Upper lobe of left lung (tissue), 4 donors: ENCODE data around the gene PPAT.

ENCODE experiments used
- CTCF ChIP-seq, 6 experiments: fragments of 450-650 bp in 4 of 6; fragments of 200-600 bp in 2 of 6; sonication (generic) in 2 of 6; IDR thresholded peaks; one replicate each; pipeline ENCODE4 v1.5.1; 2016 to 2019; ENCODE audit warnings: antibody characterized with exemption in 6 of 6
- EP300 ChIP-seq, 4 donors: sonication (generic); formaldehyde crosslinking; IDR thresholded peaks; one replicate each; pipeline ENCODE4 v1.5.1; 2017; ENCODE audit warnings: antibody characterized with exemption in 4 of 4, control low read depth in 2 of 4
- POLR2AphosphoS5 ChIP-seq, 2 donors: sonication (generic); formaldehyde crosslinking; IDR thresholded peaks; one replicate each; pipeline ENCODE4 v1.5.1; 2017; ENCODE audit warnings: antibody characterized with exemption in 2 of 2

- TF ChIP-seq CTCF (IDR thresholded peaks at IDR 0.05) (no peak), EP300 (IDR thresholded peaks at IDR 0.05) (no peak), POLR2AphosphoS5 (IDR thresholded peaks at IDR 0.05) (no peak)
These were observed 34.9 kb downstream of the PPAT start for GRCh38 chr4:56400560-56400959.
